ENCODE measurements around the gene ZNHIT1. TPM values are rescaled to one million over a fixed set of nuclear protein-coding genes. Genes with fewer than 3 reads are reported as not detected.
A peak's percentile ranks its signal among the peaks of the same experiment; 100 is the strongest.

The ZNHIT1 gene
- total and polyA plus RNA-seq, 2 donors (not counting 3 experiments of a cell fraction or from before 2014, with no cell fraction given): 74.1 to 89.9 TPM

DNA sequence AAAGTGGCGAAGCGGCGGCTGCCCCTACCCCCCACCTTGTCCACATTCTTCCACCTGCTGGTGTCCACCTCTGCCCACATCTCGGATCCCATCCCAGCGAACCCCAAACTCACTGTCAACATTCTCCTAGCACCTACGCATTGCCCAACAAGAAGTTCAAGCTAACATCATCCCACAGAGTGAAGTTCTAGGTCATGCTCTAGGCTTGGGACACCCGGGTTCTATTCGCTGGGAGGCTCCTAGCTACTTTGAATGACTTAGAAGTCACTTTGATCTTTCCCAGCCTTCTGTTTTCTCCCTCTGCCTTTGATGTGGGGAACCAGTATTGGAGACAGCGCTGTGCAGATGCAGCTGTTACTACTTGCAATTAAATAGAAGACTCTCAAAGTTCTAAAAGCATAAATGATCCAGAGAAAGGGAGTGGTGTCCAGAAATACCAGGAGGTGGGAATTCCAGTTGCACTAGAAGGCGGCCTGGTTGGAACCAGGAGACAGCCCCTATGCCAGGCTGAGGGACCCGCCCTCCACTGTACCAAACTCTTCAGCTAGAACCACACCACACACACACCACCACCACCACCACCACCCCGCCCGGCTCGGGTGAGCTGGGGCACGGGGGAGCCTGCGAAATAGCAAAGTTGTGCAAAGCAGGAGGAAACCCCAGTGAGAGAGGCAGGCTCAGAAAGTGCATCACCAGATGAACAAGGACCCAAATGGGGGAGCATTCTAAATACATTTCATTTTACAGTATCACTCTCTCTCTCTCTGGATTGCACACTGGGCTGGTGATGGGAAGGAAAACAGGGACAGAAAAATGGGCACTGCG lies 47.1 kb upstream of the ZNHIT1 start:
- no peak overlapping the region for H3K9ac ChIP-seq (replicated peaks; ENCODE audit: extremely low read depth, insufficient read depth, low read length)
- no peaks in the 10 kb centered on the region for H4K20me1 ChIP-seq (replicated peaks; ENCODE audit: control insufficient read depth, extremely low read depth, insufficient read depth, low read length)
- H3K36me3 ChIP-seq (ENCODE audit: control insufficient read depth in 2 of 2, extremely low read depth in 1 of 2, insufficient read depth in 2 of 2, low read length in 2 of 2): no peaks in the 10 kb centered on the region
- H3K9me3 ChIP-seq (replicated peaks; ENCODE audit: control insufficient read depth, insufficient read depth, low read length): no peaks in the 10 kb centered on the region
- peaks cover 88% of the 10 kb centered on the region in 2 experiments for H3K27me3 ChIP-seq (ENCODE audit: control insufficient read depth in 2 of 2, insufficient read depth in 2 of 2, low read length in 2 of 2)
- CTCF ChIA-PET: interaction anchor here (0.8 to 3.1 kb wide), 11 partner anchors 12 to 112 kb away, joined by 3 to 49 read pairs (median 6); partner anchors contain the start of genes PLOD3 and ZNHIT1
- H3K4me2 ChIP-seq (ENCODE audit: insufficient read depth, low read length): no peak overlapping the region
- H3K9me1 ChIP-seq (replicated peaks; ENCODE audit: control insufficient read depth, extremely low read depth, insufficient read depth, low read length): no peaks in the 10 kb centered on the region
- POLR2A ChIA-PET: no interaction called here
- peaks cover under 1% of the 10 kb centered on the region for H3K4me1 ChIP-seq (ENCODE audit: control insufficient read depth, extremely low read depth, insufficient read depth, low read length)
- H3K79me2 ChIP-seq (ENCODE audit: control insufficient read depth, insufficient read depth, low read length): no peaks in the 10 kb centered on the region
- intact Hi-C loops (cut with micrococcal nuclease): loop anchor here (10.0 kb wide), 1 partner anchor 564 kb away; no protein-coding TSS in a partner anchor
- BruUV-seq (replicated peaks): no TSS peak
- no peak overlapping the region for H3K27ac ChIP-seq (ENCODE audit: insufficient read depth, low read depth, low read length)
- FAIRE-seq (no peak), DNase-seq (ENCODE audit: low read depth, low spot score) (no peak)
- no peak overlapping the region for H3K4me3 ChIP-seq (replicated peaks in 1 of 3; ENCODE audit: insufficient read depth in 1 of 3, low read depth in 1 of 3, low read length in 3 of 3)
- TF ChIP-seq GATA2 (IDR thresholded peaks at IDR 0.05; ENCODE audit: insufficient read depth, insufficient read length, low read depth, low read length) (no peak), POLR2A (IDR thresholded peaks at IDR 0.05; ENCODE audit: low read depth, low read length) (no peak), FOS (IDR thresholded peaks at IDR 0.05; ENCODE audit: borderline replicate concordance, insufficient read depth, low read length) (no peak), EZH2 (IDR thresholded peaks at IDR 0.05; ENCODE audit: borderline replicate concordance, low read depth, low read length, severe bottlenecking) (peak; percentile 20)
- no peak overlapping the region for H2AFZ ChIP-seq (ENCODE audit: low read depth, low read length)
- dilution Hi-C loops (cut with MboI; ENCODE audit: extremely low pct_ligation_motif_present, low sequenced_read_pairs): no loop called here

DNA sequence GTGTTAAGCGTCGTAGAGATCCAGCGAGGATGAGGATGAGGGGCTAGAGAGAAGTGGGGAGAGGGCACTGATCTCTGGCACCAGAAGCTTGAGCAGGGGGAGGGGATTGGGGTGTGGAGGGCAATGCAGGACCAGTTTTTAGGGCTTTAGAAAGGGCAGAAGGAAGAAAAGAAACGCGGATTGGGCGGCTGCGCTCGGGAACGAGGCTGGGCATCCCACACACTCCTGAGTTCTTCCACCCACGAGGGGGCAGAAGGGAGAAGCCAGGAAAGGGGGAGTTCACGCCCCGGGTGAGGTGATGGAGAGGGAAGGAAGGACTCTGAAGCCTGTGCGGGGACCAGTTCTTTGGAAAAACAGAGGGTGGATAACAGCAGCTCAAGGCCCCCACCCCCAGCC lies 46.5 kb upstream of the ZNHIT1 start:
- Histone ChIP-seq H3K27me3 (ENCODE audit: control insufficient read depth in 2 of 2, insufficient read depth in 2 of 2, low read length in 2 of 2) (peaks cover 86% of the 10 kb centered on the region in 2 experiments), H3K27ac (ENCODE audit: insufficient read depth, low read depth, low read length) (no peak overlapping the region), H3K79me2 (ENCODE audit: control insufficient read depth, insufficient read depth, low read length) (no peaks in the 10 kb centered on the region), H3K4me3 (replicated peaks in 1 of 3; ENCODE audit: insufficient read depth in 1 of 3, low read depth in 1 of 3, low read length in 3 of 3) (no peak overlapping the region), H3K9ac (replicated peaks; ENCODE audit: extremely low read depth, insufficient read depth, low read length) (no peak overlapping the region), H3K4me1 (ENCODE audit: control insufficient read depth, extremely low read depth, insufficient read depth, low read length) (no peaks in the 10 kb centered on the region), H3K36me3 (ENCODE audit: control insufficient read depth in 2 of 2, extremely low read depth in 1 of 2, insufficient read depth in 2 of 2, low read length in 2 of 2) (no peaks in the 10 kb centered on the region), H2AFZ (ENCODE audit: low read depth, low read length) (no peak overlapping the region), H3K4me2 (ENCODE audit: insufficient read depth, low read length) (no peak overlapping the region), H3K9me1 (replicated peaks; ENCODE audit: control insufficient read depth, extremely low read depth, insufficient read depth, low read length) (no peaks in the 10 kb centered on the region), H4K20me1 (replicated peaks; ENCODE audit: control insufficient read depth, extremely low read depth, insufficient read depth, low read length) (no peaks in the 10 kb centered on the region), H3K9me3 (replicated peaks; ENCODE audit: control insufficient read depth, insufficient read depth, low read length) (no peaks in the 10 kb centered on the region)
- intact Hi-C loops (cut with micrococcal nuclease): loop anchor here (10.0 kb wide), 1 partner anchor 563 kb away; no protein-coding TSS in a partner anchor
- no TSS peak for BruUV-seq (replicated peaks)
- TF ChIP-seq MYC (IDR thresholded peaks at IDR 0.05; ENCODE audit: low read depth, low read length): no peak
- TF ChIP-seq, protein P1, sequence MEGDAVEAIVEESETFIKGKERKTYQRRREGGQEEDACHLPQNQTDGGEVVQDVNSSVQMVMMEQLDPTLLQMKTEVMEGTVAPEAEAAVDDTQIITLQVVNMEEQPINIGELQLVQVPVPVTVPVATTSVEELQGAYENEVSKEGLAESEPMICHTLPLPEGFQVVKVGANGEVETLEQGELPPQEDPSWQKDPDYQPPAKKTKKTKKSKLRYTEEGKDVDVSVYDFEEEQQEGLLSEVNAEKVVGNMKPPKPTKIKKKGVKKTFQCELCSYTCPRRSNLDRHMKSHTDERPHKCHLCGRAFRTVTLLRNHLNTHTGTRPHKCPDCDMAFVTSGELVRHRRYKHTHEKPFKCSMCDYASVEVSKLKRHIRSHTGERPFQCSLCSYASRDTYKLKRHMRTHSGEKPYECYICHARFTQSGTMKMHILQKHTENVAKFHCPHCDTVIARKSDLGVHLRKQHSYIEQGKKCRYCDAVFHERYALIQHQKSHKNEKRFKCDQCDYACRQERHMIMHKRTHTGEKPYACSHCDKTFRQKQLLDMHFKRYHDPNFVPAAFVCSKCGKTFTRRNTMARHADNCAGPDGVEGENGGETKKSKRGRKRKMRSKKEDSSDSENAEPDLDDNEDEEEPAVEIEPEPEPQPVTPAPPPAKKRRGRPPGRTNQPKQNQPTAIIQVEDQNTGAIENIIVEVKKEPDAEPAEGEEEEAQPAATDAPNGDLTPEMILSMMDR (IDR thresholded peaks at IDR 0.05; ENCODE audit: extremely low read depth in 1 of 2, insufficient read depth in 1 of 2, low read depth in 1 of 2, low read length in 2 of 2): peak in 1 of 2 donors; percentile 39
- FAIRE-seq (no peak), DNase-seq (ENCODE audit: low read depth, low spot score) (no peak)
- ChIA-PET CTCF (interaction anchor here (1.0 to 3.1 kb wide), 5 partner anchors 12 to 111 kb away, joined by 4 to 49 read pairs (median 6); partner anchors contain the start of genes PLOD3 and ZNHIT1), POLR2A (no interaction called here)
- dilution Hi-C loops (cut with MboI; ENCODE audit: extremely low pct_ligation_motif_present, low sequenced_read_pairs): no loop called here
